HG03196 (cell line): Measurements from ENCODE around the gene EQTN.
"Not testable (repeated sequence)": the region's sequence is repeated elsewhere in the genome, so short reads cannot be mapped to it uniquely, and the experiment has no call there.

Experiments used
- ATAC-seq: cut with Tn5 transposase; IDR thresholded peaks from one replicate; pipeline ENCODE4 v1.9.1; 2021; ENCODE audit not compliant: unreplicated experiment

Gene EQTN

DNA sequence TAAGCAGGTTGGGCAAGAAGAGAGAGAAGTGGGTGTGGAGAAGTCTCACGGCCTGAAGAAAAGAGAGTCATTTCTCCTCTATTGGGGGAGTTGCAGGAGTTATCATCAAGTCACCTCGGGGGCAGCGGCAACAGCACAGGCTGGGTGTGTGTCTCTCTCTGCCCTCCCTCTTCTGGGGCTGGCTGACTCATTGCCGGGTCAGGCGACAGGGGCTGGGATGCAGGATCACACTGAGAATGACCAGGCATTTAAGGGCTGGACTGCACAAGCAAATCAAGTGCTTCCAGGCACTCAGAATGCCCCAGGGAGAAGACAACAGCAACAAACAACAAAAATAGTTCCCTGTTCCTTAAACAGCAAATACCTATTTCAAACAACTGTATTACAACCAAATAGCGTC is 6.3 kb upstream of the EQTN start:
- ATAC-seq = no peak

DNA sequence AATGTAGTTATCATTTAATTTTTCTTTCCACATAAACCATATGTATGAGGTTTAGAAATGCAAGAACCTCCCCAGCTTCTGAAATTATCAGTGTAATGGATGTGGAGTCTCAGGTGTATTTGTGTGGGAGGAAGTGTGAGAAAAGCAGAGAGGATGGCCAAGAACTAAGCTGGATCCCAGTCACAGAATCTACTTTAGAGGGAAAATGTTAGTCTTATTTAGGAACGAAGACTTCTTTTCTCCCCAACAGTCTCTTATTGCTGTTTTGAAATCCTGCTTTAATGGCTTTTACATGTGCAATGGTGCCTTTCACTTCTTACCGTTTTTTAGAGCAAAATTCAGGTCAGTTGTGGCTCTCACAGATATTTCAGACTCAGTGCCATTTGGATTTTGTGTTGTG is 3.0 kb downstream of the EQTN start:
- ATAC-seq = no peak

DNA sequence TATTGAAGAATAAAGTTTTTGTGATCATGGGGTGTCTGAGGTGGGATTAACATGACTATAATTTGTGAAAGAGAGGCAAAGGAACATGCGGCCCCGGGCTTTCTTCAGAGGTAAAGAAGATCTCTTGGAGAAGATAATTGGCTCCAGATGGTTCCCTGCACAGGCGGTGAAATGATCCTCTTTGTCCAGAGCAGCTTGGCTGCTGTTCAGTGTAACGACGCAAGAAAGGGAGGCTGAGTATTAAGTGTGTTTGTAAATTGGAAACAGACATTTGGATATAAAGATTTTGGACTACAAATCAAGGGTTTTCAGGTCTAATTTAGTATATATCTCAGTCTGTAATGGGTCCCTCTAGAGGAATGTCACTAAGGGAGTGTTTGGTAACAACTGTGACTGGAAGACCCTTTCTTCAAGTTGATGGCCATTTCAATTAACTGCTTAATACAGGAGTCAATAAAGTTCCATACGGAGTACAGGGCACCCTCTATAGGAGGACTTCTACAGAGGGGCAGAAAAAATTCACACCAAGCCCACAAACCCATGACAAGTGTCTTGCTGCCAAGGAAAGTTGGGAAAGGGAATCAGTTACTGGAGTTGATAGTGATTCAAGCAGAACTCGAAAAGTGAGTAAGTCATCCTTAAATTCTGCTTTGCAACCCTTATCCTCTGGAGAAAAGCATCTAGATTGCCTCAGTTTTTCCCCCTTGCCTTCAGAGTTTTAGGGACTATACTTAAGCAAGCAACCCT is 4.1 kb downstream of the EQTN start:
- no peak for ATAC-seq

DNA sequence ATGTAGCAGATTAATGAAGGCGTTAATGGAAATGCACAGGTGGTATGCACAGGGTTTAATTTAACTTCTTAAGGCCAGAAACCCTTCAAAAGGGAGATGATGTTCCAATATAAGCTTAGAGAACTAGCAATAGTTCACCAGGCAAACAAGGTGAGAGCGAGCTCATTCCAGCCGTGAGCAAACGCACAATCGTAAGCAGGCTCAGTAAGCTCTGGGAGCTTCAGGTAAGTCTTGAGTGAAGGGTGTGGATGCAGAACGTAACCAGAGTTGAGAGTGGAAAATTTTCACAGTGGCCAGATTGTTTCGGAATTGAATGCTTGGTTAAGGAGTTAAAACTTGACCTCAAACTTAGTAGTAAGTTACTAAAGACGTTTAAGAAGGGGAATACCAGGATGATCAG is 5.7 kb downstream of the EQTN start:
- no peak for ATAC-seq

DNA sequence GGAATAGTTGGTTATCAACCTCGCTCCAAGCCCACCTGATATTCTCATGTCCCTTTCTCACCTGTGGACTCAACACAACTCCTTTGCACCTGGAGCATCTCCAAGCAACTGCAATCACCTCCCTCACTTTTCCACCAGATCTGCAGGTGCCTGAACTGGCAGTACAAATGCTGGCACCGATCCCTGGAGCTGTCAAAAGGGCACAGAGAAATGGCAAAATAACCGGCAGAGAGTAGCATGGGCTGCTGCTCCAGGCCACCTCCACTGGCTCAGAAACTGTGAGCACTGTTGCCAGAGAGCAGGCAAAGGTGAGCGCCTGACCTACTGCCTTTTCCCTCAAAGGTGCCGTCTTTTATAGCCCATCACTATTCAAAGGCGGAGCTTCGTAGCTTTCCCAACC is 14.7 kb downstream of the EQTN start:
- no peak for ATAC-seq

DNA sequence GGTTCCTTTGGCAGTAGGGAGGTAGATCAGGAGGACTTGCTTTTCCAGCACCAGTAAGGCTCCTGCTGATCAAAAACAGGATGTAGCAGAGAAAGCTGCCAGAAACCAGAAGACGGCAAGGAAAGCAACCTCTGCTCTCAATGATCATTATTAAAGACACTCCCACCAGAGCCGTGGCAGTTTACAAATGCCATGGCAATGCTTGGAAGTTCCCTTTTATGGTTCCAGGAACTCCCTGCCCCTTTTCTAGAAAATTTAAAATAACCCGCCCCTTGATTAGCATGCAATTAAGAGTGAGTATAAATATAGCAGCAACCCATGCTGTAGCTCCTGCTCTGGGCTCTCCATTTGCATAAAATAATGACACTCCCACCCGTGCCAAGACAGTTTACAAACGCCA is 16.1 kb downstream of the EQTN start:
- ATAC-seq = no peak

DNA sequence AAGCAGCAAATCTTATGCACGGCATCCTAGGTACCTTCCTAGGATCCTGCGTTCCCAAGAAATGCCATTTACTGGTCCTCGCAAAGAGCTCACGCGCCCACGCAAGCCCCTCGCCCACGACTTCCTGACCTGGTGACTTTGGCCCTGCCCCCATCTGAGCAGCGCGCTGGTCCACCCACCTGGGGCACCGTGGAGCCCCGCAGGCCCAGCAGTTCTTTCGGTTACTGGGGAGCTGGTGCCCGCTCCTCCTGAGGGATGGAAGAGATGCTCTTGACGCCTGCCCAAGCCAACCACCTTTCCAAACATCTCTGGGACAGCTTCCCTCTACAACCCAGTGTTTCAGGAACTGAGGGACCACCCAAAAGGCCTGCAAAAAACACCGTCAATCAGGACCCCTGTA is 16.7 kb downstream of the EQTN start:
- no peak for ATAC-seq

DNA sequence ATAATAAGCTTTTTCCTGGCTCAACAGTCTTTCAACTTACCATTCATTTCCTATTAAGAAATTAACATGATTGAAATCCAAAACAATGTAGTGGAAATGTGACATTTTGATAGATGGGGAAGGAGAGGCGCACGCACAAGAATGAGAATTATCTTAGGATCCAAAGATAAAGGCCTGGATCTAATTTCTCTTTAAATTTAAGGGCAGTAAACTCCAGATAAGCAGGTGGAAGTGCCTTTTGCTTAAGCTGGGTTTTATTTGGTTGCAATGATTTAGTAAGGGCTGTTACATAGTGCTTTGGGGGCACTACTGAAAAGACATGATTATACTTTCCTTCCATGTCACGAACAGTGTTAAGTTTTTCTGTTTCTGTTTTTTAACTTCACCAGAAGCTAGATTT is 17.3 kb downstream of the EQTN start:
- no peak for ATAC-seq

DNA sequence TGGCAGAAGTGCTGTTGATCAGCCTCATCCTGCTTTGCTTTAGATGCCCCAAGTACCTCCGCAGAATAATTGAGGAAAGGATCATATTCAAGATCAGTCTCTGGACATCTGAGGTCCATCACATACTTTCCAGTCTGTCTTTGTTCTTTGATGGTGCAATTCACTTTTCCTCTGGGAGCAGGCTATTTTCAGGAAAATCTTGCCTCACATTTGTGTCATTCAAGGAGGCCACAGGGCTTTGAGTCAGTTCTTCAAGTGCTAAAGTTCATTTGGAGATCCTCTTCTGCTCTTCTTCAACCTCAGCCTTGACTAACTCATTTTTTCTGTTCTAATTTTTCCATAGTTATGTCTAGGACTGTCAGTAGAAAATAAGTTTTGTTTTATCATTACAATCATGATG is 18.6 kb downstream of the EQTN start:
- no peak for ATAC-seq

DNA sequence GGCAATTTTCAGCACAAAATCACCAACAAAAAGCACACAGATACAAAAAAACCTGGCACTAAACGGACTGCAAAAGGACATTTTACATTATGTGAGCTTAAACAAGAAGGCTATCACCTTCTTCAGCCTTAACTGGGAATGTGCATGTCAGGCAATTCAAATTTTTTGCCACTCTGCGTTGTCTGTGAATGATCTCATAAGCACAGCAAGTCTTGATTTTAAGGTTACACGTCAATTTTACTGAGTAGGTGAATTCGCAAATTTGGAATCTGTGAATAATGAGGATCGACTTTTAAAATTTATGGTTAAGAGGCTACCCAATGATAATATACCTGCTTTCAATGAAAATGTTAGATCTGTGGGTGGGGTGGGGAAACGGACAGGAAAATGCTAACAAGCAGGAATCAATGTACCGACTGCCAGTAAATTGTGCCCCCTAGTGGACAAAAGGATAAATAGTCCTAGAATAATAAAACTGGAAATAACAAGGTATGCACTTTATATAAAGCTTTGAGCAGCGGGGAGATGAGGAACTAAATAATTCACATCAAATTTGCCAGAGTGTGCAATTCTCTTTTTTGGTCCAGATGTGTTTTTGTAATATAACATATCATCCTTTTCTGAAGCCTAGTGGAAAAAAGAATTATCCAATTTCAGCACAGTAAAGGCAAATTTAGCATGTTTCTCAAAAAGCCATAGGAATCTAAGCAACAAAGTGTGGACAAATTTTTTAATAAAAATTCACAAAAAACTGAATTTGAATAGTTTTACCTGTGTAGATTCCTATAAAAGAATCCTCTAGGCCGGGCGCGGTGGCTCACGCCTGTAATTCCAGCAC is 20.5 kb downstream of the EQTN start:
- ATAC-seq = peak; percentile 55

DNA sequence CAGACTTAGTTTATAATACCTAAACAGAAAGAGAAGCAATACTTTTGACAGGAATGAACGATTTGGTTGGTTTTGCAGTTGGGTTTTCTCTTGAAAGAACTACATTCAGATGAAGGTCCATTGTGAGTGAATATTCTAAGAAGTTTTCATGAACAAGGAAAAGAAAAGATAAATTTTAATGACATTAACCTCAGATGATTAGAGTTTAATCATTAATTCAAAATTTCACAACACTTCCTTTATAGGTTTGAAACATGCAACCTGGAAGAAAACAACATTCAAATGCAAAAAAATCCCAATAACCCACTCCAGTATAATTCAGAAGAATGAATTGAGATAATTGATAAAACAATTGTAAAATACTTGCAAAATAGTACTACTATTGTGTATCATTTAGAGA is 23.8 kb downstream of the EQTN start:
- ATAC-seq = no peak

DNA sequence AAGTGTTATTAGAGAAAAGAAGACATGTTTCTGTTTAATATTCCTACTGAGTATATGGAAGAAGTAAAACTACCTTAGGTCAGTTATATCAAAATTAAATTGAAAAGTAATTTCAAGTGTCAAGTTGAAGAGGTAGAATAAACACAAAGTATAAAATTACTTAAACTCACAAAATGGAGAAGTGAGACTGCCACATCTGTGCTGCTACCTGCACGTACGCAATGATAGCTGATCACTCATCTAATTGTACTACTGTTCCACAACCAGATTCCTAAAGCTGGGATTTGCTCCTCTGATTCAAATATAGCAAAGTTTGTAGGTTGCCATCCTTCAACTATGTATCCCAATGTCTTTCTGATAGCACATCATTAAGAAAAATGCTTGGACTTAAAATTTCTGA is 24.8 kb downstream of the EQTN start:
- ATAC-seq = no peak

DNA sequence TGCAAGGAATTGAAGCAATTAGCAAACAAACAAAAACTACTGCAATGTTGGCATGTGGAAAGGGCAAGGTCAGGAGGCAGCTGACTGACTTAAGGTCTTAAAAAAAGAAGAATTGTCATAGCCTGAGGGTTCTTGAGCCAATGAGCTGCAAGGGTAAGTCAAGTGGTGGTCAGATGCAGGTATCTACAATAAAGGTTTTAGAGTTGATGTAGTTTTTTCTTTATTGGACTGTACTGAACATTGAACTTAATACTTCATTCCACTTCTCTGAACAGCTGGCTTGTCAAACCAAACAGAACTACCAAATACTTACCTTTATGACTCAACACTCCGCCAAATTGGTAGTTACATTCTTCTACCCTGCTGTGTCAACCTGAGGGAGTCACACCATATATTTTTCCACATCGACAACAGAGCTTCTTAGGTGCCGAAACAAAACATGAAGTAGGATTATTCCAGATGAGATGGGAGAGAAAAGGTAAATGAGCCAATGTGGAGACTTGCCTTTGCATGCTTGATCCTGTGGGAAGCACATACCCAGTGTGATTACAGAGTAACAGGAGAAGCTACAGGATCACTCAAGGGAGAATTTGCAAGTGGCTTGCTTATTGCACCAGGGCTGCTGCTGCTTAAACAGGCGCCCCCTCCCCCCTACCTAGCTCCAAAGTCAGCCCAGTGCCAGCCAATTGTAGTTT is 35.3 kb downstream of the EQTN start:
- no peak for ATAC-seq

DNA sequence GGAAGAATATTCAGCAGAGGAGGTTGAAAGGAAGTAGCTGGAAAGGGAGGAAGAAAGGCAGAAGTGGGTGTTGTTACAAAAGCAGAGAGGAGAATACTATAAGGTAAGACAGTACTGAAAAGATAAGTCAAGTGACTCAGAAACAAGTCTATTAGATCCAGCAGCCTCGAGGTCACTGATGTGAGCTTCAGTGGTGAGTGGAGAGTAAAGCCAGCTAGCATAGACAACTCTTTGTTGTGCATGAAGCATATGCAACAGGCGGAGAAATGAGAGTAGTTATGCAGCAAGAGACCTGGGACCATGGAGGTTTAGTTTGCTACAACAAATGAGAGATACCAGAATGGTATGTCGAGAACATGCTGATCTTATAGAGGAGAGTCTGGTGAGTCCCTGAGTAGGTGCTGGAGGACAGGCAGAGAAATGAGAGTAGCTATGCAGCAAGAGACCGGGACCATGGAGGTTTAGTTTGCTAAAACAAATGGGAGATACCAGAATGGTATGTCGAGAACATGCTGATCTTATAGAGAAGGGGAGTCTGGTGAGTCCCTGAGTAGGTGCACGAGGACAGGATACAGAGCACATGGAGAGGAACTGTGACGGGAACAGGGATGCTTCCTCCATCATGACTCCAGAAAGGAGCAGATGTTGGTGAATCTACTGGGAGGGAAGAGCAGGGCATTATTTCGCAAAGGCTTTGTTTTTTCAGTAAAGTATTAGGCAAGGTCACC is 36.0 kb downstream of the EQTN start:
- no peak for ATAC-seq

DNA sequence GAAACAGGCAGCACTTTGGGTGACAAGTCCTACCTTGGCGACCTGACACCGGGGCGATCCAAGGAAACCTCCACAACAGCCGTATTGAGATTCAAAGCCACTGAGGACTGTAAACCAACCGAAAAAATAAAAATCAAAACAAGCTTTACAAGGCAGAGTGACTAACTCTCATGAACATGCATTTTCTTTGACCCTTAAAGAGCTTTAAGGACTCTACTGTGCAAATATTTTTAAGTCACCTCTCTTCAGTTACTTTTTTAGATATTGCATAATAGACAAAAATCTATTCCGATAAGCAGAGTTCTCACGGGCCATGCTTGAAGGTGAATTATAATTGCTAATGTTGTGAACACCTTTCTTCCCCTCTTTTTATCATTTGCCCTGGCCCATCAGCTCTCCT is 38.3 kb downstream of the EQTN start:
- no peak for ATAC-seq

DNA sequence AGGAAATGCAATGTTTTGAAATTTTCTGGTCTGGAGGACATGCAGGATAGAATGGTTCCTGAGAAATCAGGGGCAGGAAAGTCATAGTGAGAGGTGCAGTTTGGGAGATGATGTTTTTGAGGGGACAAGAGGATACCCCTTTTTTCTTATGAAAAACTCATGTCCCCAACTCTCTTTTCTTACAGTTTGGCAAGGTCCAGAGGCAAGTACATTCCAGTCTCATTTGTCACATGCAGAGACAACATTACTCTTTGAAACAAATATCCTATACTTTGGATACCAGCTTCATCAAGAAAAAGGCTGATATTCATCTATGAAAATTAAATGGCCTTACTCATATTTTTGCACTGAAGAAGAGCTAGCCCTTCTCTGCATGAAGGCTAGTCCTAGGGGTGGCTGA is 48.2 kb downstream of the EQTN start:
- no peak for ATAC-seq

DNA sequence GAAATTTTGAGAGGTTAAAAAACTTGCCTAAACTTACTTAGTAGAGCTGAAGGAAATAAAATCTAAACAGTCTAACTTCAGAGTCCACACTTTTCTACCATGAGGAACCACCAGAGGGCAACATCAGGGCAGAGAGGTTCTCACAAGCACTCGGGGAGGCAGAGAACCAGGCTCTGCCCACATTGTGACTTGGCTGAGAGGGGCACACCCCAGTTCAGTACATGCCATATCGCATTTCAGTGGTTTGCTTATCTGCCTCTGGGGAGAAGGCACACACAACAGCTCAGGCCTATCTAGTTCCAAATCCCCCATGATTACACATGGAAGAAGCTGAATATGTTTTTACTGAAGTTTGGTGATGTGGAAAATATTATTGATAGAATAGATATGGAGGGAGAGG is 49.2 kb downstream of the EQTN start:
- peak; percentile 86 for ATAC-seq

DNA sequence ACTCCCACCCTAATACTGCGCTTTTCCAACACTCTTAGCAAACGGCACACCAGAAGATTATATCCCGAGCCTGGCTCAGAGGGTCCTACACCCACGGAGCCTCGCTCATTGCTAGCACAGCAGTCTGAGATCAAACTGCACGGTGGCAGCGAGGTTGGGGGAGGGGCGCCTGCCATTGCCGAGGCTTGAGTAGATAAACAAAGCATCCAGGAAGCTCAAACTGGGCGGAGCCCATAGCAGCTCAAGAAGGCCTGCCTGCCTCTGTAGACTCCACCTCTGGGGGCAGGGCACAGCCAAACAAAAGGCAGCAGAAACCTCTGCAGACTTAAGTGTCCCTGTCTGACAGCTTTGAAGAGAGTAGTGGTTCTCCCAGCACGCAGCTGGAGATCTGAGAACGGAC is 57.3 kb downstream of the EQTN start:
- not testable (repeated sequence) for ATAC-seq
